RWPE1 (cell line): ENCODE results near the gene SENP1.

Experiments
- CTCF ChIA-PET: fragments of 350-600 bp; sonication (Branson Sonifier 250); formaldehyde crosslinking; extraction: SDS; loops from one replicate; lab custom pipeline; 2021; lab: Yijun Ruan, JAX
- POLR2A ChIA-PET: fragments of 400-600 bp; formaldehyde crosslinking; extraction: SDS; loops from one replicate; lab custom pipeline; 2020; ENCODE audit warnings: antibody characterized with exemption; ENCODE audit not compliant: low non-redundant PET; lab: Yijun Ruan, JAX
- DNase-seq: peaks from one replicate; pipeline ENCODE4 v3.0.0; 2012; ENCODE audit warnings: low spot score
- H3K27ac ChIP-seq: fragments of 450-650 bp; 2 replicates; pipeline ENCODE4 v1.5.1; 2017
- TF ChIP-seq, protein P1 (sequence below): fragments of 450-650 bp; conservative IDR thresholded peaks from 2 replicates; pipeline ENCODE4 v1.5.1; 2017; ENCODE audit warnings: low read depth, mild to moderate bottlenecking

SENP1 gene

DNA sequence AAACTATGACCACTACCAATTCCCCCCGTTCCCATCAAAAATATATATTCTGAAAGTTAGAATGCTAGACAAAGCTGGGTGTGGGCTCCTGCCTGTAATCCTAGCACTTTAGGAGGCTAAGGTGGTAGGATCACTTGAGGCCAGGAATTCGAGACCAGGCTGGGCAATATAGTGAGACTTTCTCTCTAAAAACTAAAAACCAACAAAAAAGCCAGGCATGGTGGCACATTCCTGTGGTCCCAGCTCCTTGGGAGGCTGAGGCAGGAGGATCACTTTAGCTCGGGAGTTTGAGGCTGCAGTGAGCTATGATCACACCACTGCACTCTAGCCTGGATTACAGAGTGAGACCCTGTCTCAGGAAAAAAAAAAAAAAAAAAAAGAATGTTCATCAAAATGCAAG lies 52.8 kb downstream of the SENP1 start:
- ChIA-PET POLR2A (no interaction called here), CTCF (no interaction called here)
- TF ChIP-seq, protein P1, sequence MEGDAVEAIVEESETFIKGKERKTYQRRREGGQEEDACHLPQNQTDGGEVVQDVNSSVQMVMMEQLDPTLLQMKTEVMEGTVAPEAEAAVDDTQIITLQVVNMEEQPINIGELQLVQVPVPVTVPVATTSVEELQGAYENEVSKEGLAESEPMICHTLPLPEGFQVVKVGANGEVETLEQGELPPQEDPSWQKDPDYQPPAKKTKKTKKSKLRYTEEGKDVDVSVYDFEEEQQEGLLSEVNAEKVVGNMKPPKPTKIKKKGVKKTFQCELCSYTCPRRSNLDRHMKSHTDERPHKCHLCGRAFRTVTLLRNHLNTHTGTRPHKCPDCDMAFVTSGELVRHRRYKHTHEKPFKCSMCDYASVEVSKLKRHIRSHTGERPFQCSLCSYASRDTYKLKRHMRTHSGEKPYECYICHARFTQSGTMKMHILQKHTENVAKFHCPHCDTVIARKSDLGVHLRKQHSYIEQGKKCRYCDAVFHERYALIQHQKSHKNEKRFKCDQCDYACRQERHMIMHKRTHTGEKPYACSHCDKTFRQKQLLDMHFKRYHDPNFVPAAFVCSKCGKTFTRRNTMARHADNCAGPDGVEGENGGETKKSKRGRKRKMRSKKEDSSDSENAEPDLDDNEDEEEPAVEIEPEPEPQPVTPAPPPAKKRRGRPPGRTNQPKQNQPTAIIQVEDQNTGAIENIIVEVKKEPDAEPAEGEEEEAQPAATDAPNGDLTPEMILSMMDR, result no peak
- H3K27ac ChIP-seq, result no peak overlapping the region
- no peak for DNase-seq

DNA sequence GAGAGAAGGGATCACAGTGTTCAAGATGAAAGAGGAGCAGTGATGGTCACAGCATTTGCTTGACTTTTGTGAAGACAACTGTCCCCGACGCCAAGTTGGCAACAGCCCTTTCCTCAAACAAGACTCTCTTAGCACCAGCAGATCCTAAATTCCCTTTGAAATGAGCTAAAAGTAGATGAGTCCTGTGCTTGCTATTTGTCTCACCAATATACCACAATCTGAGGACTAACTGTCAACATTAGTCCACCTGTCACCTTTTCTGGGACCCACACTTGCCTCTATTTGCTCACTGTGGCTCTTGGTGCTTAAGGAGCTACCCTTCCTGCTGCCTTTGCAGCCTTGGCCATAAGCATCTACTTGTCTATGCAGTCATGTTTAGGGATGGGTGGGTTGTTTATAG lies 54.2 kb downstream of the SENP1 start:
- ChIA-PET CTCF (no interaction called here), POLR2A (no interaction called here)
- no peak overlapping the region for H3K27ac ChIP-seq
- TF ChIP-seq, protein P1, result no peak
- no peak for DNase-seq

DNA sequence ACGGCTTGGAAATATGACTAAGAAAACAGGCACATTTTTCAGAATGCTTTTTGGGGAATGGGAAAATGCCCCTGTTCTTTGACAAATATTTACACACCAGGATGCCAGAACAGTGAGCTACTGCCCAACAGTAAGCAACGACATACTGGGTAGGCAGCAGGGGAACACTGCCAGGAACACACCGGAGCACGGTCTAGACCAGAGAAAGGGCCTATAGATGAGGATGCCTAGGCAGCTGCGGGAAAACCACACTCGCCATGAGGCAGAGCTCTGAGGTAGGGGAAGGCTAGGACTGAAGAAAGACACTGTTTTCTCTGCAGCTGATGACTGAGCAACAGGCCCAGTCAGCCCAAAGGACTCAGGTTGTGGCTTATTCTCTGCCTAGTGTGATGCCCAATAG lies 55.7 kb downstream of the SENP1 start:
- no peak overlapping the region for H3K27ac ChIP-seq
- TF ChIP-seq, protein P1, result no peak
- CTCF ChIA-PET, result no interaction called here

DNA sequence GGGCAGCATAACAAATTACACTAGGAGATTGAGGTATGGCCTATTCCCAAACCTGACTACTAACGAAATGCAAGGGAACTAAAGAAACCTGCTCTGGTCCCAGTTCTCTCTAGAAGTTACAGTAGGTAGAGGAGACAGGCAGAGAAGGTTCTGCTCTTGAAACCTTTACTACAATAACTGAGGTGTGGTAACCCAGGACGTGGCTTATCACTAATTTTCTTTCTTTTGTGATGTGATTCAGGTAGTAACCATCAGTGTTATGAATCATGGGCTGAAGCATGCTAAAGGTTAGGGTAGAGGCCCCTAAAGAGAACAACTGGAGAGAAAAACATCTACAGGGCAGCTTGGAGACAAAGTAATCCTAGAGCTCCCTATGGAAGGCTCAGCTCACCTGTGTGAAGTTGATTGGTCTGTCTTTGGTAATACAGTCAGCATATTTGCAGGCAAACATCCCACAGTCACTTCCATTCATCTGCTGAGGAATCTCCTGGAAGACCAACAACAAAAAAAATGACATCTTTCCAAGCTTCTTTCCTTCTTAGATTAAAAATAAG lies 59.8 kb downstream of the SENP1 start:
- POLR2A ChIA-PET, result no interaction called here
- no peak overlapping the region for H3K27ac ChIP-seq
- TF ChIP-seq, protein P1, result no peak
- DNase-seq, result no peak
- CTCF ChIA-PET, result no interaction called here

More for the DNA sequence above, 55.7 kb downstream of the SENP1 start:
- DNase-seq, result no peak
- POLR2A ChIA-PET, result no interaction called here

DNA sequence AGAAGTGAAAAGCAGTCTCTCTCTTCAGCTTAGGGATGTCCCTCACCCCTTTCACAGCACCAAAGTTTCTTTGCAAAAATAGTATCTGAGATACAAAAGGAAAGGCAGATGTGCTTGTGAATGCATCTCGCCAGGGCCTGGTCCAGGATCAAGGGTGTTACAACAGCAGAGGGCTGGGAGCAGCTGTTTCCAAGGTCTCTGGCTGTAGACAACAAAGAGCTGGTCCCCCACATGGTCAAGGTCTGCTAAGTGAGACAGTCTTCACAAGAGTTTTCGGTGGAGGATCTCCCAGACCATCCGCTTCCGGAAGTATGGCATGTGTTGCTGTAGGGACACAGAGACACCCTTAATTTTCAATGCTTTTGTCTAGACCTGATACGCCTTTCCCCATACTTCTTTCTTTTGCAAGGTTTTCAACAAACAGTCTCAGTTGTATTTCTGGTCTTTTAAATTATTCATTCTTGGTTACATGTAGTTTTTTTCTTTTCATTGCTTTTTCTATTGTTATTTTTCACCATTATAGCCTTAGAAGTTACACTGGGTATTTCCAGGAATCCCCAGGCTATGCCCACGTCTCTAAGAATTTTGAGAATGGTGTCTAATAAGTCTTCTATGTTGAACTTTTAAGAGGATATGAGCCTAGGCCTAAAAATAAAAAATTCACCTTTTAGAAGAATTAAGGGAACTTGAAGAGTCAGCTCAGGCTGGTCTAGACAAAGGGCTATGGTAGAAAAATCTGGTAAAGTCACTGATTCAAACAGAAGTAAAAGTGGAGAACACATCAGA lies 60.6 kb downstream of the SENP1 start:
- TF ChIP-seq, protein P1, result no peak
- no peak overlapping the region for H3K27ac ChIP-seq
- CTCF ChIA-PET, result no interaction called here
- no peak for DNase-seq
- POLR2A ChIA-PET, result no interaction called here

GRCh38 chr12:48044396-48044795 lies 61.5 kb downstream of the SENP1 start:
- H3K27ac ChIP-seq, result no peak overlapping the region
- CTCF ChIA-PET, result no interaction called here
- POLR2A ChIA-PET, result no interaction called here
- TF ChIP-seq, protein P1, result no peak
- DNase-seq, result no peak
